NB4 (cell line): ENCODE data around the gene ADAMTS6.

Experiments
- DNase-seq: peaks from one replicate; pipeline ENCODE4 v3.0.0; 2010; ENCODE audit warnings: low read depth
- H3K4me3 ChIP-seq: one replicate; pipeline ENCODE4 v1.5.1; 2011; ENCODE audit warnings: mild to moderate bottlenecking, low read depth, low read length, moderate library complexity
- CTCF ChIP-seq: IDR thresholded peaks from one replicate; pipeline ENCODE4 v1.5.1; 2012; ENCODE audit warnings: low read depth, low read length
- MAX ChIP-seq: IDR thresholded peaks from 2 replicates; pipeline ENCODE4 v1.6.1; 2011; ENCODE audit warnings: low read depth, low read length
- MYC ChIP-seq: IDR thresholded peaks from 2 replicates; pipeline ENCODE4 v1.6.1; 2011; ENCODE audit warnings: low read depth, low read length
- POLR2A ChIP-seq: IDR thresholded peaks from 2 replicates; pipeline ENCODE4 v1.6.1; 2011; ENCODE audit warnings: mild to moderate bottlenecking; ENCODE audit not compliant: insufficient read length; ENCODE audit errors: extremely low read depth

Gene ADAMTS6

GRCh38 chr5:65364907-65365306 lies 116.8 kb downstream of the ADAMTS6 start:
- no peak for DNase-seq
- TF ChIP-seq MAX (no peak), CTCF (no peak), MYC (no peak)
- no peak overlapping the region for H3K4me3 ChIP-seq

- no peak overlapping the region for H3K4me3 ChIP-seq
- no peak for DNase-seq
- TF ChIP-seq MYC (no peak), MAX (no peak), POLR2A (no peak), CTCF (no peak)
Measured at GRCh38 chr5:65363499-65363898, 118.2 kb downstream of the ADAMTS6 start.

GRCh38 chr5:65359981-65360380 lies 121.7 kb downstream of the ADAMTS6 start:
- TF ChIP-seq MYC (no peak), CTCF (no peak), MAX (no peak), POLR2A (no peak)
- DNase-seq = no peak

GRCh38 chr5:65359569-65359968 lies 122.2 kb downstream of the ADAMTS6 start:
- DNase-seq = no peak
- no peak overlapping the region for H3K4me3 ChIP-seq
- no peak for TF ChIP-seq CTCF
- no peak for TF ChIP-seq MYC
- TF ChIP-seq MAX = no peak
- TF ChIP-seq POLR2A = no peak

More at GRCh38 chr5:65359981-65360380, 121.7 kb downstream of the ADAMTS6 start:
- no peak overlapping the region for H3K4me3 ChIP-seq

GRCh38 chr5:65356274-65356673 lies 125.4 kb downstream of the ADAMTS6 start:
- TF ChIP-seq CTCF = no peak
- no peak for TF ChIP-seq MYC
- TF ChIP-seq POLR2A = no peak
- TF ChIP-seq MAX = no peak

GRCh38 chr5:65355301-65355700 lies 126.4 kb downstream of the ADAMTS6 start:
- DNase-seq = no peak
- TF ChIP-seq MYC = no peak
- no peak for TF ChIP-seq CTCF
- no peak for TF ChIP-seq MAX
- TF ChIP-seq POLR2A = no peak

More at GRCh38 chr5:65356274-65356673, 125.4 kb downstream of the ADAMTS6 start:
- DNase-seq = no peak
- no peak overlapping the region for H3K4me3 ChIP-seq

More at GRCh38 chr5:65355301-65355700, 126.4 kb downstream of the ADAMTS6 start:
- H3K4me3 ChIP-seq = no peak overlapping the region
